ENCODE data around the gene KIF21B.

DNA sequence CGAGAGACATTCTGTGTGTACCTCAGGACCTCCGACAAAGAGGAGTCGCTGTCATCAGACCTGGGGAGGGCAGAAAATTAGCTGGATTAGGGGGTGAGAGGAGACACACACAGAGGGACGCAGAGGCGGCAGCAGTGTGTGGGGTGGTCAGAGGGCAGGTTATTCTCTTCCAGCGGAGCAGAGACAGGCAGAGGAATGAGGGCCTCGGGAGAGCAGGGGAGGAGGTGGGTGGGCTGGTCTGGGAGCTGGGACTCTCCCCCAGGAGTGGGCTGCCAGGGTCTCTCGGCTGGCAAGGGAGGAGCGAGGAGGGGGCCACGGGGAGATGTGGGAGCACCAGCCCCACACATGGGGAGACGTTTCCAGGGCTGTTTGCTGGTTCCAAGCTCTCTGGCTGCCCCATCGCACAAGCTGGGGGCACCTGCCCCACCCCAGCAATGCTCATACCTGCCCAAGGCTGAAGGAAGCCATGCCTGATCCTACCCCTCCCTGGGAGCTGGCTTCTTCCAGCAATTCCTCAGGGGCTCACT, 40.4 kb downstream of the KIF21B start:
- TF ChIP-seq, protein P1, sequence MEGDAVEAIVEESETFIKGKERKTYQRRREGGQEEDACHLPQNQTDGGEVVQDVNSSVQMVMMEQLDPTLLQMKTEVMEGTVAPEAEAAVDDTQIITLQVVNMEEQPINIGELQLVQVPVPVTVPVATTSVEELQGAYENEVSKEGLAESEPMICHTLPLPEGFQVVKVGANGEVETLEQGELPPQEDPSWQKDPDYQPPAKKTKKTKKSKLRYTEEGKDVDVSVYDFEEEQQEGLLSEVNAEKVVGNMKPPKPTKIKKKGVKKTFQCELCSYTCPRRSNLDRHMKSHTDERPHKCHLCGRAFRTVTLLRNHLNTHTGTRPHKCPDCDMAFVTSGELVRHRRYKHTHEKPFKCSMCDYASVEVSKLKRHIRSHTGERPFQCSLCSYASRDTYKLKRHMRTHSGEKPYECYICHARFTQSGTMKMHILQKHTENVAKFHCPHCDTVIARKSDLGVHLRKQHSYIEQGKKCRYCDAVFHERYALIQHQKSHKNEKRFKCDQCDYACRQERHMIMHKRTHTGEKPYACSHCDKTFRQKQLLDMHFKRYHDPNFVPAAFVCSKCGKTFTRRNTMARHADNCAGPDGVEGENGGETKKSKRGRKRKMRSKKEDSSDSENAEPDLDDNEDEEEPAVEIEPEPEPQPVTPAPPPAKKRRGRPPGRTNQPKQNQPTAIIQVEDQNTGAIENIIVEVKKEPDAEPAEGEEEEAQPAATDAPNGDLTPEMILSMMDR (IDR thresholded peaks at IDR 0.05), result no peak
- no peak for TF ChIP-seq POLR2A (IDR thresholded peaks at IDR 0.05)

All from thyroid gland (tissue), 4 donors.